Left forelimb (tissue), 1 donor: Measurements from ENCODE around the gene PTPRE.
A peak's percentile ranks its signal among the peaks of the same experiment; 100 is the strongest.

Source experiments
- DNase-seq: peaks from one replicate; pipeline ENCODE4 v3.0.0-alpha.2; 2018; ENCODE audit warnings: low spot score

Gene PTPRE

DNA sequence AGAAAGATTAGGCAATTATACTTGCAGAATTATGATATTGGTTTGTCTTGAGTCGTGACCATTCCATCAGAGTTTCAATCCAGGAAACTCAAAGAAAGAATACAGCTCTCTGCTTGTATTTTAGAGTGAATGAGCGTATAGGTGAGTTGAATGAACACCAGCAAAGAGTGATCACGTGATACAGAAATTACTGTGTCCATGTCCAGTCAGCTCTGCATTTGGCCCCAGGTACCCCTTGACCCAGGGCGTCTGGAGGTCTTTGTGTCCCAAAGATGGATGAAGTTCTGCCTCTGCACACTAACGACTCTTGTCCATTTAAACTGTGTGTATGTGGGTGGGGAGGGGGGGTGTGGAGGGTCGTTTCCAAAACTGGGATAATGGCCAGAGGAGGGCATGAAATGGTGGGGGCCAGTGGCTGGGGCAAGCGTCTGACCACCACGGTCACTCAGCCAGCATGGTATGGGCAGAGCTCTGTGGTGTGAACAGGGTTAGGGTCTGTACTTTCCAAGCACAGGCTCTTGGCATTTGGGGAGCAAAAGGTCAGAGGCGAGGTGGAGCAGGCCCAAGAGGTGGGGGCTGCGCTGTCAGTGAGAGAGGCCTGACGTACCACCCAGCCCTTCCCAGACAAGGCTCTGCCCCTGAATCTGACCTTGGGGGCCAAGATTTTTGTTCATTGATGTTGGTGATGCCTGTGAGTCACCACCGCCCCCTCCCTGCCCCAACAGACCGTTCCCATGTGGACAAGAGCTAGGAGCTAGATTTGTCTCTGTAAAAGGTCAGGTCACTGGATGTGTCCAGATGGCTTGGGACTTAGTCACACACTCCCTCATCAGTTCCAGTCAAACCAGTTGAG is 1.4 kb downstream of the PTPRE start:
- peak; percentile 63 for DNase-seq

DNA sequence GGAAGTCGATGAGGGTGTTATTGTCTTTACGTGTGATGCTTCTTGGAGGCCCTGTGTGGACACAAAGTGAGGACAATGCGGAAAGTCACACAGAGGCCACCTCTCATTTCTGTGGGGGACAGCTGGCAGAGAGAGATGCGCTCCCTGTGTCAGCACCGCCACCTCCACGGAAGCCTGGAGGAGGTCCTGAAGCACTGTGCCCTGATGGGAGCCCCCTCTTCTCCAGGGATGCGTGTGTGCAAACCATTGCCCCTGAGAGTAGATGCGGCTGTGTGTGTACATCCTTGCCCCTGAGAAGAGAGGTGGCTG is 2.0 kb downstream of the PTPRE start:
- no peak for DNase-seq

DNA sequence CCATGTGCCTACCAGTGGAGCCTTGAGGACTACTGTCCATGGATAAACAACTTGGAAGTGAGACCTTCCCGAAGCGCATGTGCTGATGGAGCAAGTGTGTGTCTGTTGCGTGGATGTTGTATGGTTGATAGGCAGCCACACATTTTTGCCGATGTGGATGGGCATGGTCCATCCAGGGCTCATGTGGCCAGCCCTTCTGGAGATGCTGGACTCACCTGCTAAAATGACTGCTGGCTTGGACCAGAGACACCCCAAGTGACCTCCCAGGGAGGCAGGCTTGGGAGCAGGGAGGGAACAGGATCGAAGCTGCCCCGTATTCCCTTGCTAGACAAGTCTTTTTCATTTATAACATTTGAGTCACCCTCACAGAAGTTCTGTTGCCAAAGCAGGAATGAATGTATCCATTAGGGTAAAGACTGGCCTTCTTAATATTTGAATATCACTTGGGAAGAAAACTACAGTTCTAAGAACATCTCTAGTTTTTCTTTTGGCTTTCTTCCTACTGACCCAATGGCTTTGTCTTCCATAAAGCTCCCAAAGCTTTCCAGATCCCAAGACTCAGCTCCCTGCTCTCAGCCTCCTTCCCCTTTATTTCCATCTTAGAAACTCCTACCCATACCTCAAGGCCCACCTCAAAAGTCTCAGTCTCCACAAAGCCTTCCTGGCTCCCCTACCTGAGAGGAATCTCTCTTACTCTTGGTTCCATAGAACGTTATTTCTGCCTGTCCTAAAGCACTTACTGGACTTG is 3.0 kb downstream of the PTPRE start:
- DNase-seq = no peak

DNA sequence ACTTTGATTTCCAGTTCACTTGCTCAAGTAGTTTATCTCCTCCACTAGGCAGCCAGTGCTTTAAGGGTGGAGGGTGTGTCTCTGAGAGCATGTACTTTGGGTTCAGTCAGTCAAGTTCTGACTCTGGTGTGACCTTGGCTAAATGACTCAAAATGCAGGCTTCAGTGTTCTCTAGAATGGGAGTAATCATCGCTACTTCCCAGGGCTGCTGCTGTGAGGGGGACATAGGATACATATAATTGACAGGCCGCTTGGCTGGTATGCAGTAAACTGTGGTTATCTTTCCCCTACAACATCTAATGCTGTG is 3.5 kb downstream of the PTPRE start:
- DNase-seq = no peak

DNA sequence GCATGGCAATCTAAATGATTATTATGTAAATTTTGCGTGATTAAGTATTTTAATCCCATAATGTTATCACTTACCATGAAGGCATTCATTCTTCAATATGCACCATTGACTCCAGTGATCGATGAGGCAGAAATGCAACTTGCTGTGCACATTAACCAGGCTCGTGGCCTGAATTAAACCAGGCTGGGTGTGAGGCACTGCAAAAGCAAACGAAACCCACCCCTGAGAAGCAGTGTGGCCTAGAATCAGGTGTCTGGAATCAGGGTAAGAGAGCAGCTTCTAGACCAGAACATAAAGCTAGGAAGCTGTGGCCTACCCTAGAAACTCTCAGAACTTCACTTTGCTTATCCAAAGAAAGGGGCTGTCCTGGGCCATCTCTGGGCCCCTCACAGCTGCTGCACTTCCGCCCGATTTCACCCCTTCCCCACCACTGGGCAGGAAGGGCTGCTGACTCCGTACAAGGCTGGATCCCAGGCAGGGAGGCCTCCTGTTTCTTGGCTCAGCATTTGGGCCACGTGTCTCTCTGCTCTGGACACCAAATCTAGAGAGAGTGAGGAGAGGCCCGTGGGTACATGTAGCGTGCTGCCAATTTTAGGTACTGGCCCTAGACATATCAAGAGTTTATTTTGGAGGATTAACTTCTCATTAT is 4.4 kb downstream of the PTPRE start:
- no peak for DNase-seq

DNA sequence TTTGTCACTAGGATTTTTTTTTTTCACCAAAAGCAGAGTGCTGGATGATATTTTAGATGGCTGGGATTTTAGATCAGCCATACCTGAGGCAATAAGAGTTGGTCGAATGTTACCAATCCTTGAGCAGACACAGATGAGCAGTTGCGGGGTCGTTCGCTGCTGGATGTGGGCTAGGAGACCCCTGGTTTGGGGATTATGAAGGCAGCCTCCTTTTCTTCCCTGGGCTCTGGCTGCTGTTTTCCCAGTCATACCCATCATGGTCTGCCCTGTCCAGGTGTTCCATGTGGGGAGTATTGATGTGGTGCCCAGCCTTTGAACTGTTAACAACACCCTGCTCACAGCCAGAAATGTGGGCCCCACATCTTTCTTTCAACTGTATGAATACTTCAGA is 5.0 kb downstream of the PTPRE start:
- DNase-seq = no peak

DNA sequence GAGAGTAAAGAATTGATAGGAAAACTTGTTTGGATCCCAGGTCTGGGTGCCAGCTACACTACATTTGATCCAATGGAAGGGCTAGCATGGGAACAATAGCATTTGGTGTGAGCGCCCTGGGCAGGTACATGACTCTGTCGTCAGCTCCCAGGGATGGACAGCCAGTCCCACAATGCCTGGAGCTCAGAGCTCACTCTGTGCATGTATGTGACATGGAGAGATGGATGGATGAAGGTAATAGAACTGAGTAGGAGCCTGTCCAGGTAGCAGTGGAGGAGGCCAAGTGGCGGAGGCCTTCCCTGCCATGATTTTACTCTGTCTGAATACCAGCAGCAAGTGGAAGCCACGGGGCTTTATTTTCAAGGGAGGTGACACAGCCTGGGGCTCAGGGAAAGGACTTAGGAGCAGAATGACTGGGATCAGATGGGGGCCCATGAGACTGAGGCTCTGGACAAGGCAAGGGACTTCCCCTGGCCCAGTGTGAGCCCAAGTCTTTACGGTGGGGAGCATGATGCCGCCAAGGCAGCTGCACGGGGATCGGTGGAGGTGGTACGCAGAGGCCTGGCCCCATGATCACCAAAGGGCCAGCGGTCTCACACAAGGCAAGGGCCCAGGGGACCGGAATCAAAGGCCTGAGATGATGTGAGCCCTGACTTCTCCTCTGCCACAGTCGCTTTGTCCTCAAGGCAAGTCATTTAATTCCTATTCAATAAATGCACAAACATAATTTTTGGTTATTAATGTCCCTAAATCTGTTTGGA is 5.9 kb downstream of the PTPRE start:
- DNase-seq = no peak

DNA sequence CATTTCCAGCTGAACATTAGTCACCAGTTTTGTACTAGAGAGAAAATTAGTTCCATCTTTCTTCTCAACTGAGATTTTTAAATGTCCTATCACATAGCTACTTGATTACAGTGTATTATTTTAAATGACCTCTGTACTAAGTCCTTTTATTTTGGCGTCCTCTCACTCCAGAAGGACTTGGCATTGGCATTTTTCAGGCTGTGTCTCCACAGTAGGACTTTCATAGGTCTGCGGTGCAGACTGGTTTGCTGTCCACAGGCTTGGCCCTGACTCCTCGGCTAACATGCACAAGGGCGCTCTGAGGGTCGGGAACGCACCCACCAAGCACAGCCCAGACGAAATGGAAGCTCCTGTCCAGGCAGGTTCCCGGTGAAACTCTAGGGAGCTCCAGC is 6.5 kb downstream of the PTPRE start:
- no peak for DNase-seq

DNA sequence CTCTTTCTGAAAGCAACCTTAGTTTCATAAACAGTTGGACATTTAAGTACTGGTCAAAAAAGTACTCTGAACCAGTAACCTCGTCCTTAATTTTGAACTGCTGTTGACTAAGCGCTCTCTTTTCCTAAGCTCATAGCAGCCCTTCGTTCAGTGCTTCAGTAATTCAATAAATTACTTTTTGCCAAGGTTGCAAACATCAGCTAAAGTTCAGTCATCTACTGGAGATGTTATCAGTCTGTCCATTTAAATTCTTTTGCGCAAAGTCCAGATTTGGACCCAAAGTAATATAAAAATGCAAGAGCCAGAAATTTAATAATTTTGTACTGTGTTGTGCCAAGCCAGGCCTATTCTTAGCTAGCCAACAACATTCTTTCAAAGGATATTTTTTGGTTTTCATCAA is 8.4 kb downstream of the PTPRE start:
- DNase-seq = no peak

DNA sequence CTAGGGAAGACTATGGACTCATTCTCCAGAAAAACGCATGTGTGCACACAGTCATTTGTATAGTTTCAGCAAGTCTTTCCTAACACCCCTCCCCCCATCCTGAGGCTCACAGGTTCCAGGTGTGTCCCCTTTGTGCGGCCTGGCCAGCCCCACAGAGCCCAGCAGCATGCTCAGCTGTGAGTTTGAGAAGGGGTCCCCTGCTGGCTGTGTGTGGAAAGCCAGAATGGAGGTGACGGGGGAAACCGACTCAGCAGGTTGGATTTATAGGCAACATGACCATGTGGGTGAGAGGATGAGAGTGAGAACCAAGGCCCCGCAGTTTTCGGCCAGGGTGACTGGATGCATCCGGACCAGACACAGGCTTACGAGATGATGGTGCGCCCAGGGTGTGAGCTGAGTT is 9.9 kb downstream of the PTPRE start:
- DNase-seq = no peak

DNA sequence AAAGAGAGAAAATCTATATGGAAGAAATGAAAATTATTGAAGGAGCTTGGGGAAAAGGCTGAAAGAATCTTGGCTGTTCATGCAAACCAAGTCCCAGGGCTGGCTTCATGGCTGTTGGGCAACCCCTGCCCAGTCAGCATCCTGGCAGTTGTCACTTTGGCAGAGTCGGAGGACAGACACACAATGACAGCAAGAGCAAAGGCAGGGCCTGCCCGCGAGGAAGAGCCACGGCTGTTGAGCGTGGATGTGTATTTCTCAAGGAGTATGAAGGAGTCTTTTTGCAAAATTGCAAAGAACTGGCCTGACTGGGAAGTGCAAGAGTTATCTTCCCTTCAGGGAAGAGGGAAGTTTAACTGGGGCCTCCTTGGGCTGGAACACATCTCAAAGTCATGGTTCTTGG is 11.7 kb downstream of the PTPRE start:
- DNase-seq = no peak

DNA sequence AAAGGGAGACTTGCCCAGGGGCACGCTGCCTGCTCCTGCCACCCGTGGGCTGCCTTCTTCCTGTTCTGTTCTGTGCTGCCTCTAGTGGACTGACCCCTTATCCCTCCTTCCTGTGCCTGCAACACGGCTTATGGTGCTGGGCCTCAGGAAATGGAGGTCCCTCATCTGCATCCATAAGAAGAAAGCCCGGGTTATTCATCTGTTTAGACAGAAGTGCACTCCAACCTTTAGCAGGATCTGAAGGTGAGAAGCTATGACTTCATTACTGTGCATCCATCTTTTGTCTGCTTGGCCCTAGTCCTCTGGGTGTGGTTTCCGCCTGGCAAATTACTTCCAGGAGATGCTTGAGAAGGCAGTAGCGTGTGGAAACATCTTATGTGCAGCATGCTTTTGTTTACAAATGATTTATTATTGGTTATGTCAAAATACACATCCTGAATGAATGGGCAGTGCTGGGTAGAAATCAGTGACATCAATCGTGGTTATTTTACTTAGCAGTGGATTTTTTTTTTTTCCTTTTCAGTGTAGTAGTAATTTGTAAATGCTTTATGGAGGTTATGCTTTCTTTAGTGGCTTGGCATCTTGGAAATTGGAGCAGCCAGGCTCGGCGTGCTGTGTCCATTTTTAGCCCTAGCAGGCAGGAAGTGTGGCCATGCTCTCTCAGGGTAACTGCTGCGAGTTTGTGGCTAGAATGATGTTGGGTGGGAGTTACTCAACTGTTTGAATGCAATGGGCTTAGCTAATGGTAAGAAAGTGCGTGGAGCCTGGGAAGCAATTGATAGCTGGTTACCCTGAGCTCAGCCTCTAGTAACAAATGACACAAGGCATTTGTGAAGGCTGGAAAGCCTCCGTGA is 12.7 kb downstream of the PTPRE start:
- DNase-seq = no peak

DNA sequence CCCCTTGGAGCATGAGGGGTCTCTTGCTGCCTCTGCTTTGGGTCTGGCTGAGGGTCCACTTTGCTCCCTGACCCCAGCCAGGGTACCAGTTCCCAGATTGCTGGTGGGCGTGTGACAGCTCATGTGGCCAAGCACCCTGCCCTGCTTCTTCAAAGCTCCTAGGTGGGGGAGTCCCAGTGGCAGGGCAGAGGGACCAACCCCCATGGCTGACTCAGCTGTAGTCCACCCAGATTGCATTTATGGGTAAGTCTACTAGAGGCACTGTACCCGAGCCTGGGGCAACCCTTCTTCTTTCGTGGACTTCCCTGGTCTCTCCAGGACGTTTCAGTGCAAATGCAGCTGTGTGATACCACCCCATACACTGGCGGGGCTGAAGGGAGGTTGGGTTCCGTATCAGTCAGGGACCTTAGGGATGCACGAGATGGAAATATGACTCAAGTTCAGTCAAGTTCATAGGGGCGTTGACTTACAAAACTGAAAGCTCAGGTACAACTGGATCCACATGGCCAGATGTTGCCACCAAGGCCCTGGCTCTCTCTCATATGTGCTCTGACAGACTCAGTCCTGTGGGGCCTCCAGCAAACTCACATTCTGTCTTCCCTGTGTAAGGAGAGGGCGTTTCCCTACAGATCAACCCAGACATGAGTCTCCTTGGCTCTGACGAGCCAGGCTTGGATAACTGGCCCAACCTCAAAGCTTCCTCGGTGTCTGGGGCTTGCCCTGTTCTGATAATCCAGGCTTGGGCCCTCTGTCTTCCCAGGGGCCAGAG is 13.6 kb downstream of the PTPRE start:
- no peak for DNase-seq

DNA sequence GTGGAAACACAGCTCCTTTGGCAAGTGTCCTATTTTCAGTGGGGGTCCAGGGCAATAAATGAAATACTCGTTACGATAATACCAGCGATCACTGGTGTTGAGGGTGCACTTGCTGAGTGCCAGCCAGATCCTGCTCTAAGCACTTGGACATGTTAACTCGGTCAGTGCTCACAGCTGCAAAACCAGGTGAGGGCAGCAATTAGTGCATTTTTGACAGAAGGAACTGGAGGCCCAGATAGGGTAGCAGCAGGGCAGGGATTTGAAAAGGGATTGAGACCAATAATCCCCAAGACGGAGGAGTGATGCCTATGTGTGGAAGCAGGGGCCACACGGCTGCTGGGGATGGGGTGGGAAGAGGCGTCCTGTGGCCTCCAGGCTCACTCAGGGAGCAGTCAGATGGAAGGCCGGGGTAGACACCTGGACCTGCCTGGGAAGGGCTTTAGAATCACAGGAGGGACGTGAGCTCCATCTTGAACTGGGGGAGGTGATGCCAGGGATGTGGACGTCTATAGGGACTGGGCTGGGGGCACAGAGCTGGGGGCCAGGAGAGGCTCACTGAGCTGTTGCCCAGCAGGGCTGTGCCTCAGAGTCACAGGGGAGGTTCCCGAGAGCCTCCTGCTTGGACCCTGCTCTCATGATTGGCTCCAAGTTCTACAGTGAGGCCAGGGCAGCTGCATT is 14.3 kb downstream of the PTPRE start:
- no peak for DNase-seq

DNA sequence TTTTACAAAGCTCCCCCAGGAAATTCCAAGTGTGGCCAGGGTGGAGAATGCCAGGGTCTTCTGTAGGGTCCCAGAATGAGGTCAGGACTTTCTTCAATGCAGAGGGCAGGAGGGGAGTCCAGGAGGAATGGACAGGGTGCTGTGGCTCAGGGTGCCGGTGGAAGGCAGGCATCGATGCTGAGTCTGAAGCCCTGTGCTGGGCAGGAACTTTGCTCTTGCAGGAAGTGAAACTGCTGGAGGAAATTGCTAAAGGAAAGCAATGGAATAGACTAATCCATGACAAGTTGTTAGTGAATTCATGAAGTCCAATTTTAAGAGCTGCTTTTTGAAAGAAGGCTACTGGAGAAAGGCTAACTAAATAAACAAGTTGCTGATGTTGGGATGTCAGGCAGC is 14.8 kb downstream of the PTPRE start:
- no peak for DNase-seq

DNA sequence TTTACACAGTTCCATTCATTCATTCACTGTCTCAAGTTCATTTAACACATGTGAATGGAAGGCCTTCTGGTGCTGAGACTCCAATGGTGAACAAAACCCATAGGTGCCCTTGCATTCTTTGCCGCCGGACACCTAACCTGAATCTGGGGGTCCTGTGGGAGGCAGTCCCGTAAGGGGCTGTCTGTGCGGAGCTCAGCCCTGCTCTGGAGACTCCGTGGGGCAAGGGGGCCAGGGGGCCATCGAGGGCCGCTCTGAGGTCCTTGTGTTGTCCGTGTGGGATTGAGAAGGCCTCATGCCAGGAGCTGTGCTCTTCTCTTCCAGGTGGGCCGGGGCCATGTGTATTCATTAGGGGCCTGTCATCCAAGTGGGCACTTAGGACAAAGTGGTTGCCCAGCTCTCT is 15.3 kb downstream of the PTPRE start:
- DNase-seq = no peak

DNA sequence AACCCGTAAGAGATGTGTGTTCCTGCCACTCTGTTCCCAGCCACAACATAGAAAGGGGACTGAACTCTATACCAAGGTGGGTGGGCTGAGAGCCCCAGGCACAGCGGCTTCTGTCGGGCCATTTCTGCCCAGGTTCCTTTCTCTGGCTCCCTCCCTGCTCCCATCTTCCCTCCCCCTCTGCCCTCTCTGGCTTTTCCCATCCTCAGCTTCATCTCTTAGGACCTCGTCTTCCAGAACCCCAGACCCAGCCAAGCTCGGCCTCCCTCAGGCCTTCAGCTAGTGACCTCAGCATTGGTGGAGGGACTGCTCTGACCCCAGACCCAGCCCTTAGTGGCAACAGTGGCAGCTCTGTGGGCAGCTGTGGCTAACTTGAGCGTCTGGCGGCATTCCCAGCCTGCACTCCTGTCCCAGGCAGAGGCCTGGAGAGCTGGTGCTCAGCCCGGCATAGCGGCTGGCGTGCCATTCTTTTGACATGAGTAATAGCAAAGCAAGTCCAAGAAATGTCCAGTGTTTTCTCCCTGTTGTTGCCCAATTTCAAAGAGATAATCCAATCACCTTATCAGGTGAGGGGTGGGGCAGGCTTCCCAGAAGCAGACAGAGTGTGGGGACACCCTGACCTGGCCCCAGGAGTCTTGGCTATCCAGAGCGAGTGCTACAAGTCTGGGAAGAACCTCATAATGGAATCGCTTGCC is 15.9 kb downstream of the PTPRE start:
- DNase-seq = no peak

DNA sequence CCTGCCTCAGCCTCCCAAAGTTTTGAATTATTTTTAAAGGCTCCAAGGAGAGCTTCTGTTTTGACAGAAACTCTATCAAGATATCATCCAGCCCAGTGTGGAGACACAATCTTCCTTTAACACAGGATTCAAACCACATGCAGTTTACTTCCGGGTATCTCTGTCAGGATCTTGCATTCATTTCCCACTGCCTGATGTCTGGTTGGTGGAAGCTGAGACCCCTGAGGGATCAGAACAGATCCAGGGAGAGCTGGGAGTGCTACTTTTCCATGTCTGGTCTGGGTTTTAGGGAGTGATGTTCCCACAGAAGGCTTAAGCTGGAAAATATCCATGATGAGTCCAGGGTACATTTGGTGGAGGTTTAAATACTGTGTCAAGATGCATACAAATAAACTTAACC is 16.7 kb downstream of the PTPRE start:
- DNase-seq = no peak

DNA sequence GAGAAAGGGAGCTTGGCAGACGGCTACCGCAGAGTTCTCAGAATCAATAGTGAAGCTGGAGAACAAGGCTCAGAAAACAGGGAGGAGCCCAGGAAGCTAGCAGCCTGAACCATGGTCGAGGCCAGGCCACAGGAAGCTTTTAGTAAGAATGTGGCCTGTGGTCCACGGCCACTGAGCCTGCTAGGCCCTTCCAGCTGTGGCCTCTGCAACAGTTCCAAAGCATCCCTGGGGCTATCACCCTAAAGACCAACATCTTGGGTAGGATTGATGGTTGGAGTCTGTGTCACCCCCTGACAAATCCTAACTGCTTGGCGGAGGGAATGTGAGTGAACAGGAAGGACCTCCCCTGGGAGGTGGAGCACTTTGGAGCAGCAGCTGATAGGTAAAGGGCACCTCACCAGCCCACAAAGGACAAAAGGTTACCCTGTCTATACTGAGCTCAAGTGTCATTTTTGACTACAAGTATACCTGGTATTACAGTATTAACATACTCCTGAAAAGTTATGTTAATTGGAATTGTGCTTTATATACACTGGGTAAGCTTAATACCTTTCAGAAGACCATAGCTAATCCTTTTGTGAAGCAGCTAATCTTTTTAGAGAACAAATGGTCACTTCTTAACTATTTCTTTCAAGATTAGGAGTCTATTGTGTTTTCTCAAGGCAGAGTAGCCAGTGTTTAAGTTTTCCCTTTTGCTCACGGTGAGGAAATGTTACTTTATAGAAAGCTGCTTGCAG is 18.7 kb downstream of the PTPRE start:
- no peak for DNase-seq
